Cerebellar cortex (tissue), 1 donor: ENCODE results near the gene CYP26A1.

Experiments used
- DNase-seq: peaks from one replicate; pipeline ENCODE4 v3.0.0-alpha.2; 2015; ENCODE audit warnings: low spot score

CYP26A1 gene

GRCh38 chr10:93064874-93065660 lies 8.6 kb upstream of the CYP26A1 start:
- no peak for DNase-seq

DNA sequence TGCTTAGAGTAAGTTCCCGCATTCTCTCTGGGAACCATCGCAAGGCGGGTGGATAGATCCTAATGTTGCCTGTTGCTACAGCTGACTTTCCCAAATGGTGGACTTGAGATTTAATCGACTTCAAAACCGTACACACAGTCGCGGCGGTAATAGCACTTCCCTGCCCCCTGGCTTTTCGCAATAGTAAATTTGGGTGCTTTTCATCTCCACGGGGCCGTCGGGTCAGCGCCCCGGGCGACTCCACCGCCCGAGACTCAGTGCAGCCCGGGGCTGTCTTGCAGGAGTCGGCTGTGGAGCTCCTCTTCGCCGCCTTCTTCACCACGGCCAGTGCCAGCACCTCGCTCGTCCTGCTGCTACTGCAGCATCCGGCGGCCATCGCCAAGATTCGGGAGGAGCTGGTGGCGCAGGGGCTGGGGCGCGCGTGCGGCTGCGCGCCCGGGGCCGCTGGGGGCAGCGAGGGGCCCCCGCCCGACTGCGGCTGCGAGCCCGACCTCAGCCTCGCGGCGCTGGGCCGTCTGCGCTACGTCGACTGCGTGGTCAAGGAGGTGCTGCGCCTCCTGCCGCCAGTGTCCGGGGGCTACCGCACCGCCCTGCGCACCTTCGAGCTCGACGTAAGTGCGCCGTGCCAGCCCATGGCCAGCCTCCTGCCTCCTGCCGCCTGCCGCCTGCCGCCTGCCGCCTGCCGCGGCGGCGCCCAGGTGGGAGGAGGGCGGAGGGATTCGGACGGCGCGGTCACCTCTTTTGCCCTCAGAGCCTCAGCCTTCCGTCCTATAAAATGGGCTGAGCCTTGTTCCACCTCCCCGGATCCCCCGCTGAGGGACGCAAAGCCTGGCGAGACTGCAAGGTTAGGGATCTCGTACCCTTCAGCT lies 7.8 kb upstream of the CYP26A1 start:
- no peak for DNase-seq

- DNase-seq, result no peak
Measured at GRCh38 chr10:93066544-93066913, 7.2 kb upstream of the CYP26A1 start.

DNA sequence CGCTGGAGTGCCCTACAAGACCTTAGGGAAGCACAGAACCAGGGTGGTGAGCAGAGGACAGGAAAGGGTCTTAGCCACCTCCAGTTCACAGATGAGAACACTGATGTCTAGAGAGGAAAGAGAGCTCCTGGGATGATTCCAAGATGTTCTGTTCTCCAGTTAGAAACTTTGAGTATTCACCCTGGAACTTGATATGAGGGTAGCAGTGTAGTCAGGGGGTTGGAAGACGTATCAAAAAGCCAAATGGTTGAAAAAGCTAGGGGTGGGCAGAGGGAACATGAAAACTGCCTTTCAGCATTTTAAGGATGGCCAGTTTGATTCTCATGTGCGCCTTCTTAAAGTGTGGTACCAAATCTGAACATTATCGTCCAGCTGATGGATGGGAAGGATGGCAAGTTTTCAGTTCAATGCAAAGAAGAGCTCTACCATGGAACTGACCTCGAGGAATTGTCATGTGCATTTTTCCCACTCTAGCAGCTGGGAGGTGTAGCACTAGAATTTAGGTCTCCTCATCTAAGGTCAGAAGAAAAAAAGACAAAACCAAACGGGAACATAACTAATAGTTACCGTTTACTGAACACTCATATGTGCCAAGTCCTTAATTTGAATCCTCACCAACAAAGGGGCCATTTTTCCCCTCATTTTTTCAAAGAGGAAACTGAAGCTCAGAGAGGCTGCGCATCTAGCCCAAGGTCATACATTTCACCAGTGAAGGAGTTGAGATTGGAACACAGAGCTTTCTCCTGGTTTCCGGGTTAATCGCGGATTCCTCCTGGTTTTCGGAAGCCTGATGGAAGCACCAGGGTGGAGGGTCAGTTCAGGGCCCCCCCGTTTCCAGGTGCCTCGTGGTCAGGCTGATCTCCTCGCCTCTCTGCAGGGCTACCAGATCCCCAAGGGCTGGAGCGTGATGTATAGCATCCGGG lies 6.0 kb upstream of the CYP26A1 start:
- DNase-seq, result no peak

DNA sequence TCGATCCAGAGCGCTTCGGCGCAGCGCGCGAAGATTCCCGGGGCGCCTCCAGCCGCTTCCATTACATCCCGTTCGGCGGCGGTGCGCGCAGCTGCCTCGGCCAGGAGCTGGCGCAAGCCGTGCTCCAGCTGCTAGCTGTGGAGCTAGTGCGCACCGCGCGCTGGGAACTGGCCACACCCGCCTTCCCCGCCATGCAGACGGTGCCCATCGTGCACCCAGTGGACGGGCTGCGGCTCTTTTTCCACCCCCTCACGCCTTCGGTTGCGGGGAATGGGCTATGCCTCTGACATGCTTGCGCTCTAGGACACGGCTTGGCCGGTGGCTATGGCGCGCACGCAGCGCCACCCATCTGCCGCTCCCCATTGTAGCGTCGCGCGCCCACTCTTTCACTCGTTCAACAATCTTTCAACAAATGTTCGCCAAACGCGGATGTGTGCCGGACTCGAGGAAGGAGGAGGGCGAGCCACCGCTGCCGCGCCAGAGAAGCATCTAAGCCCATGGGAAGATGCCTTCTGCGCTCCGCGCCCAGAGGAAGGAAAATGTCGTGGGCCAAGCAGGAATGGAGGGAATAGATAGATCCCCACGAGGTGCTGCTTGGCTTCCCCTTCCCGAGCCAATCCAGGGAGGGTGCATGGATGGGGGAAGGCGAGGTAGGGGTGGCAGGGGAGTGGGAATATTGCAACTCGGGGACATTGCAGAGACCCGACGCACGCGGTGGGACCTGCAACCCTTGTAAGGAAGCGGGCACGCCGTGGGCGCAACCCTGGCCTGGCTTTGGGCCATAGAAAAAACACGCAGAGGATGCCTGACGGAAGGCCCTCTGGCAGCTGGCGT lies 5.1 kb upstream of the CYP26A1 start:
- no peak for DNase-seq

GRCh38 chr10:93069245-93069561 lies 4.5 kb upstream of the CYP26A1 start:
- DNase-seq, result no peak

GRCh38 chr10:93070378-93071176 lies 3.1 kb upstream of the CYP26A1 start:
- no peak for DNase-seq

- DNase-seq, result no peak
Measured at GRCh38 chr10:93071177-93071472, 2.6 kb upstream of the CYP26A1 start.

DNA sequence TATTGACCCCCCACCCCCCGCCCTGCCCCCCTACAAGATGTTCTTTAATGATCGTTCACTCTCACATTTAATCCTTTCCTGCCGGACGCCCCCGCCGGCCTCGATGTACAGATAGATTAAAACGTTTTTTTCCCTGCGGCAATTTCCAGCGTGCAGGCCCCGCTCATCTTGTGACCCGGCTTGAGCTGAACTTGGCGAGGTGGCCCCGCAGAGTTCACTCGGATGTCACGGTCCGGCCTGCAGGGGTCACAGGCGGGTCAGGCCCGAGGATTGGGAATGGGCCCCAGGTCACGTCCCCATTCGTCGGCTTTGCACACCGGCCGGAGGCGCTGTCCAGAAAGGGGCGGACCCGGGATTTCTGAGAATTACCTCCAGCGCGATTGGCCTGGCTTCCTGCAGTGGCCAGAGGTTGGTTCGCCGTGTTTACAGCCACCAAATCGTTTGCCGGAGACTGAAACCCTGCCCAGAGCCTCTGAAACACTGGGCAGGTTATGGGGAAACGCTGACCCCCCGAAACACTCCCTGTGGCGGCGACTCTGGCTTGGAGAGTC lies 1.9 kb upstream of the CYP26A1 start:
- no peak for DNase-seq

DNA sequence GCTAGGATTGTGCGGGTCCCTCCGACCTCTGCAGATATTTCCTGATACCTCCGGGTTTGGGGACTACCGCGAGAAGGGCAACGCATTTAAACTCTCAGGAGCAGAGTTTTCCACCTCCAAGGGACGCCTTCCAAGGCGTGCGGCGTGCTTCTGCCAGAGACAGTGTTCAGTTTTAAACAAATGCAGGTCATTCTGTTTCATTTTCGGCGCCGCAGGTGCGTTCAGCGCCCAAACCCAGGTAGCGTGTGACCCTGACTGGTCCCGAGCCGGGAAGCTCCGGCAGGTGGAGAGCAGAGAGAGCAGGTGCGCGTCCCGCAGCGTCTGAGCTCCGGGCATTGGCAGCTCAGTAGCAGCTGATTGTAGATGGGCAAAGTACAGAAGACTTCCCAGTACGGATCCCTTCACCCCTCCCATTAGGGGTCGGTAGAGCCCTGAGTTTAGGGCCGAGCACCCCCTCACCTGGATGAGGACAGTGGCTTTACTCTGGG lies 1.4 kb upstream of the CYP26A1 start:
- no peak for DNase-seq

- DNase-seq, result no peak
Measured at GRCh38 chr10:93072713-93073538, 767 bp upstream of the CYP26A1 start.

DNA sequence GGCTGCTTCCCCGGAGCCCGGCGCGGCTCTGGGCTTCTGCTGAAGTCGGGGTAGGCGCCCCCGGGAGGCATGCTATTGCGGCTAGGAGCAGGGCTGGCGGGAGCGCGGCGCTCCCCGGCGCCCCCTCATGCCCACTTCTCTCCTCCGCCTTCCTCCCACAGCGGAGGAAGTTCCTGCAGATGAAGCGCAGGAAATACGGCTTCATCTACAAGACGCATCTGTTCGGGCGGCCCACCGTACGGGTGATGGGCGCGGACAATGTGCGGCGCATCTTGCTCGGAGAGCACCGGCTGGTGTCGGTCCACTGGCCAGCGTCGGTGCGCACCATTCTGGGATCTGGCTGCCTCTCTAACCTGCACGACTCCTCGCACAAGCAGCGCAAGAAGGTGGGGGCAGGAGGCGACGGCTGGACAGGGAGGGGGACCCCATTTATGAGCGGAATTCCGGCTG lies 479 bp downstream of the CYP26A1 start:
- DNase-seq, result no peak

DNA sequence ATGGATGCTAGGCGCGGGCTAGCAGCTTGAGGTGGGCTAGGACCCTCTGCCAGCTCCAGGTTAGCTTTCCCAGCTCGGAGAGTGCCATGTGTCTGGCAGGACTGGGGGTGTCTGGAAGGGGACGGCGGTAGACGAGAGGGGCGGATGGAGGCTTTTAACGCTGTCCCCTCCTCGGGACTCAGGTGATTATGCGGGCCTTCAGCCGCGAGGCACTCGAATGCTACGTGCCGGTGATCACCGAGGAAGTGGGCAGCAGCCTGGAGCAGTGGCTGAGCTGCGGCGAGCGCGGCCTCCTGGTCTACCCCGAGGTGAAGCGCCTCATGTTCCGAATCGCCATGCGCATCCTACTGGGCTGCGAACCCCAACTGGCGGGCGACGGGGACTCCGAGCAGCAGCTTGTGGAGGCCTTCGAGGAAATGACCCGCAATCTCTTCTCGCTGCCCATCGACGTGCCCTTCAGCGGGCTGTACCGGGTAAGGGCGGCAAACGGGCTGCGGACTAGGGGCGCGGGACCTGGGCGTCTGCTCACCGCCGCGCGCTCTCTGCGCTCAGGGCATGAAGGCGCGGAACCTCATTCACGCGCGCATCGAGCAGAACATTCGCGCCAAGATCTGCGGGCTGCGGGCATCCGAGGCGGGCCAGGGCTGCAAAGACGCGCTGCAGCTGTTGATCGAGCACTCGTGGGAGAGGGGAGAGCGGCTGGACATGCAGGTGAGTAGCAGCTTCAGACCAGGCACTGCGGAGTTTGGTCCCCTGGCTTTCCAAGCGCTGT lies 1.1 kb downstream of the CYP26A1 start:
- no peak for DNase-seq

- no peak for DNase-seq
Measured at GRCh38 chr10:93075369-93076221, 1.9 kb downstream of the CYP26A1 start.

GRCh38 chr10:93076871-93077270 lies 3.2 kb downstream of the CYP26A1 start:
- no peak for DNase-seq

DNA sequence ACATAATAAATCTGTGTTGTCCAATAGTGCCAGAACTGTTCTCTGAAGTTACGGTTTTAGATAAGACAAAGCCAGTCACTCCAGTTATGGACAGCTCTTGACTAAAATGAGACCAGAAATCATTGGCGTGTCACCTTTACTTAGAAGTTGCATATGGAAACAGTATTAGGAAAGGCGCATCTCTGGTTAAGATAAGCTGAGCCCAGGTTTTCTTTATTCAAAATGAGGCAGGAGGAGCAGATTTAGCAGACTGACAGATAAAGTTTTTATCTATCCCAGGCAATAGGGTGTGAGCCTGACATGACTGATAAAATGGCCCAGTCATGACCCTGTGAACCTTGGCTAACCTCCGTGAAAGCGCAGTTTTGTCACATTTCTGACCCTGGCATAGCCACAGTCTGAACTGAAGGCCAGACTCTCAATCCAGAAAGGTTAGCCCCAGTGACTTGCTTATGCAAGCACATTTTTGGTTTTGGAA lies 4.2 kb downstream of the CYP26A1 start:
- no peak for DNase-seq

- DNase-seq, result no peak
Measured at GRCh38 chr10:93079663-93080349, 6.1 kb downstream of the CYP26A1 start.
